HG03097 (cell line): ENCODE data around the gene GABBR1.

ENCODE experiments used
- ATAC-seq: cut with Tn5 transposase; IDR thresholded peaks from one replicate; pipeline ENCODE4 v1.9.1; 2021; ENCODE audit not compliant: unreplicated experiment, low FRiP score

Gene GABBR1

DNA sequence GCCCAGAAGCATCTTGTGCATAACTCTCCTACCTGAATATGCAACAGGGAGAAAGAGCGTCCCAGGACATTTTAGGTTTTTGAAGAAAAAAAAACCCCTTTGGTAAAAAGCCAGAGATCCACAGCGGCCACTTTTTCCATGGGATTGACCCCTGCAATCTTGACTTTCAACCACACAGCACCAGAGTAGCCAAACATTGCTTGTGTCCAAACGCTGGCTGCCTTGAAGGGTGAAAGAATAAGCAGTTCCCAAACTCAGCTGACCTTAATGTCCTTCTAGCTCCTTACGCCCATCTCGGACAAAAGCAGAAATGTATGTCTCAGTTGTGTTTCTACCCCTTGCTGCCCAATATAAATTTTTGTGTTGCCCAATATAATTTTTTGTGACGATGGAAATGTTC lies 22.7 kb upstream of the GABBR1 start:
- no peak for ATAC-seq

- no peak for ATAC-seq
These were observed 20.6 kb upstream of the GABBR1 start for GRCh38 chr6:29653452-29654038.

GRCh38 chr6:29652198-29652584 lies 19.2 kb upstream of the GABBR1 start:
- no peak for ATAC-seq

DNA sequence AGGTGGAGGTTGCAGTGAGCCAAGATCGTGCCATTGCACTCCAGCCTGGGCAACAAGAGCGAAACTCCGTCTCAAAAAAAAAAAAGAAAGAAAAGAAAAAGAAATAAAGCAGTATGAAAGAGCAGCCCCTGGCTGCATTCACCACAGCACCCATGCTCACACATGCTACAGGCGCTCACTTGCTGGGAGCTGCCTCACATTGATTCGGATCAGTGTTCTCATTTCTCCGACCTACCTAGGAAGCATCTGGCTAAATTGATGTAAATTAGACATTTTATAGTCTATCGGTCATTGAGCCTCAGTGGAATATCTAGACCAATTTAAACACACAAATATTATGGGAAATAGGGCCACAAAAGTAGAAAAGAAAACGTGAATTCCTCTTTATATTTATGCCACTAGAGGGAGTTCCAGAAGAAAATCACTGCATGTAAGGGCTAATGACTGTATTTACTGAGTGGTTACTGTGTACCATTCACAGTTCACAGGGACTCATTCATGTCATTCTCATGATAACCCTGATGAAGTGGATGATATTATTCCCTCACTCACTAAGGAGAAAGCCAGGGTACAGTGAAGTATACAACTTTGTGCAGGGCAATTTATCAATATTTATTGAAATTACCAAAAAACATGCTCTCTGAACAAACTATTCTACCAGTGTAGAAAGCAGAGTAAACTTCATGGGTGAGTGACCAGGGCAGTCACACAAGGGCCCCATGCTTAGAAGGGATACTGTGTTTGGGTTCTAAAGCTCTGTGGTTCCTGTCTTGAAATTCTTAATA lies 18.6 kb upstream of the GABBR1 start:
- no peak for ATAC-seq

DNA sequence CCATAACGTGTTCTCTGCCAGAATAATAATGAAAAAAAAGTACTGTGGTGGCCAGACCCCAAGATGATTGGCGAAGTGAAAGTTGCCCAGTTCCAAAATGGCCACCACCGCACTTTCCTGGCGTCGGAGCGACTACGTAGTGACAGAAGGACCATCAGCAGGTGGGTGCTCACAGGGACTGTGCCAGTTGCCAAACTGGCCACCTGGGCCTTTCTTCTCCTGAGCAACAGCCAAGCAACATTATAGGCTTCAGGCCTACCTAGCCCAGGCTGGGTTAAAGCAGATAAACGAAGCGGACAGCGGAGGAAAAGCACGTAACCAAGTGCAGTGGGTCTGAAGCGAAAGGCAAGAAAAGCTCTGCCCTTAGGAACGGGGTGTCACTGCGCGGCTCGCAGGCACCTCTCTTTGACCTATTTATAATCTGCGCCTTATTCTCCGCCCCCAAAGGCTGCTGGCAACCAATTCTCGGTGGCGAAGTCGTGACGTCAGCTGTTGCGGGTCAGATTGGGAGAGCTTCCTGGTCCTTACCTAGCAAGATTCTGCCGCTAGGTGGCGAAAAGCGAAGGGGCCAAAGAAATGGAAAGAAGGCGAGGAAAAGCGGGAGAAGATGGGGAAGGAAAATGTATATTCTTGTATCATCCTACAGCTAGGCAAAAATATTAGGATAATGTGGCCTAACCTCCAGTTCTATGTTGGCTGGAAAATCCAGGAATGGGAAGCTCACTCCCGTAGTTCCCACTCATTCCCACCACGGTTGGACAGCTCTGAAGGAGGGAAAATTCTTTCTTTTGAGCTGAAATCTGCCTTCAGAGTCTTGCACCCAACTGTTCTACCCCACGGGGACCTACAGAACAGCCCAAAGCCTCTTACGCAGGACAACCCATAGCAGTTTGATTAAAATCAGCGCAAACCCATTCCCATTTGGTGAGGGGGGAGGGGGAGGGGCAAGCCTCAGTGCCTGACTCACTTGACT lies 17.0 kb upstream of the GABBR1 start:
- ATAC-seq = peak; percentile 96

GRCh38 chr6:29647927-29648642 lies 15.1 kb upstream of the GABBR1 start:
- ATAC-seq = no peak

GRCh38 chr6:29641430-29642148 lies 8.6 kb upstream of the GABBR1 start:
- ATAC-seq = no peak

- no peak for ATAC-seq
These were observed 4.3 kb upstream of the GABBR1 start for GRCh38 chr6:29637247-29637646.

DNA sequence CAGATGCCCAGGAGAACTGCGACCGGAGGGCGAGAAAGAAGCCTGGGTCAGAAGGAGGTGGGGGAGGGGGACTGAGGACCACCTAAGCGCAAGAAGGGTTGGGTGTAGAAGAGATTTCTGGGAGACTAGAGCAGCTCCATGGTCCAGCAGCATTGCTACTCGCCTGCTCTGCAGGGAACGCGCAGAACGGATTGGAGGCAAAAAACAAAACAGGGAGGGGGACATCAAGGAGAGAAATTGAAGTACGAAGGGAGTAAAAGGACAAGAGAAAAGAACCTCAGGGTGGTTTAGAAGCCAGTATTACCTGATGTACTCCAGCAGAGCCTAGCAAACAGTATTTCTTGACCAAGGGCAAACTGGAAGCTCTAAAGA lies 537 bp upstream of the GABBR1 start:
- no peak for ATAC-seq

DNA sequence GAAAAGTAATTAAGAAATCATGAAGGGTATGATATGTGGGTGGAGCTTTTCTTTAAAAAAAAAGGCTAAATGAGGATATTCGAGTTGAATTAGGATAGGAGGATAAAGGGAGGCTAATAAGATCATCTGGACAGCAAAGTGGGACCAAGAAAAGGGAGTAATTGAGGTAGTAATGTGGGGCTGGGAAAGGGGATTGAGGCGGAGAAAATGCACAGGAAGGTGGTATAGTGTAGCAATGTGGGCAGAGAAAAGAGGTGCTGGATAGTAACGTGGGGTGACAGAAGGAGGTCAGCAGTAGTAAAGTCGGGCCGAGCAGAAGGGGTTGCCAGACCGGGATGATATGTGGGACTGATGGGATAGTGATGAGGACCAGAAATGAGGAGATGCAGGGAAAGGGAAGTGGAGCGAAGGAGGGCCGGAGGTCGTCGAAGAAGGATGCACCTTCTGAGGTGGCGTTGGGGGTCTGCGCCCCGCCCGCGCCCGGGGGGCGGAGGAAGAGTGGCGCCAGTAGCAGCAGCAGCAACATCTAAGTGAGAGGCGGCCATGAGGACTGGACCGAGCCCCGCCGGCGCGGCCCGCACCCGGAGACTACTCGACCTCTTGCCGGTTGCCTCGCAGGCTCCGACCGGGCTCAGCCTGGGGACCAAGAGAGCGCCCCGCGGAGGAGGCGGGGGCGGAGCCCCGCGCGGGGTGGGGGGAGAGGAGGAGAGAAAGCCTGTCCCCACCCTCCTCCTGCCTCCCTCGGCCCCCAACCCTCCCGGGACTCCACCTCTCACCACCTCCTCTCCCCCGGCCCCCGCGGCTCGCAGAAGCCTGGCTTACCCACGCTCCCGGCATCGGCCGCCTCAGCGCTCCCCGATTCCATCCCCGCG lies 887 bp downstream of the GABBR1 start:
- no peak for ATAC-seq

GRCh38 chr6:29631209-29631810 lies 1.7 kb downstream of the GABBR1 start:
- ATAC-seq = no peak

DNA sequence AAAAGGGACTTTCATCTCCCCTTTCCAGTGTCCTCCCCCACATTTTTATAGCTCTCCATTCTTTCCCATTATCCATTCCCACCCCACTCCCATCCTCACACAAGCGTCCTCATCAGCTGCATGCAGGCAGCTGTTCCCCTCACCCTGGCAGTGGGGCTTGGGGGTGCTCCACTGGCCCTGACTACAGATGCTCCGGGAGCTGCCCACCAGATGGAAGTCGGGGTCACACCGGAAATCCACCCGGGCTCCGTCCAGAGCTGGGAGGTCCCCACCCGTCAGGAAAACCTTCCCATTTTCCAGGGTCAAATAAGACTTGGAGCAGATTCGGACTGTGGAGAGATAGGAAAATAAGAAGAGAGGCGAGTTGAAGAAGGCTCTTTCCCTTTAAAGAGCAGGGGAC lies 2.7 kb downstream of the GABBR1 start:
- ATAC-seq = no peak

- no peak for ATAC-seq
These were observed 3.4 kb downstream of the GABBR1 start for GRCh38 chr6:29629571-29629970.

DNA sequence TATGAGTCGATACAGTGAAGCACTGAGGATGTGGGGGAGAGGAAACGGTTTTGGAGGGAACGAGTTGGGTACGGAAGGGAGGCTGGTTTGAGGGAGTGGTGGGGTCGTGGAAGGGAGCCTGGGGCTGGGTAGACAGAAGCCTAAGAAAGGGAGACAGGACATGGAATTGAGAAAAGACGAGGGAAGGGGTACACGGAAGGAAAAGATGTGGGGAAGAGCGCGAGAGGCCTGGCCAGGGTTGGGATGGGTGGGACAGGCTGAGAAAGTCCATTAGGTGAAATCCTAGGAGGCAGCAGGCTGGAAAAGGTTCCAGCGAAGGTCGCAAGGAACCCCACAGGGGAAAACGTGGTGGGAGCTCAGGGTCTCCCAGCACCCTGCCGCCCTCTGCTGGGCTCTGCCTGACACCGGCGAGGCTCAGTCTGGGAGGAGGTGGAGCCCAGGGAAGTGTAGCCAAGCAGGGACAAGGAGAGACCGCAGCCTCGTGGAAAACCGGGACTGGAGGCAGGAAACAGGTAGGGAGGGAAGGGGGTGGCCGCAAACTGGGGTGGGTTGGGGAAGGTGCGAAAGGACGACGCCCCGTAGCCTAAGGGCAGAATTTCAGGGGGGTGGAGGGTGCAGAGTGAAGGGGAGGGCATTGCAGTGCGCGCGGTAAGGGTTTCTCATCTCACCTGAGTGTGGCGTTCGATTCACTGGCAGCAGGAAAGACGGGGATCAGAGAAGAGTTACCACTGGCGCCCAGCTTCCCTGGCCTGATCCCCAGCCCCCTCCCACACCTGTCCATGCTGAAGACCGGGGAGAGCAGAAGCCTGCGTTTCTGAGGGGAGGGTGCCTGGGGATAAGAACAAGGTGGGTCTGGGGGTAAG lies 4.3 kb downstream of the GABBR1 start:
- ATAC-seq = no peak

DNA sequence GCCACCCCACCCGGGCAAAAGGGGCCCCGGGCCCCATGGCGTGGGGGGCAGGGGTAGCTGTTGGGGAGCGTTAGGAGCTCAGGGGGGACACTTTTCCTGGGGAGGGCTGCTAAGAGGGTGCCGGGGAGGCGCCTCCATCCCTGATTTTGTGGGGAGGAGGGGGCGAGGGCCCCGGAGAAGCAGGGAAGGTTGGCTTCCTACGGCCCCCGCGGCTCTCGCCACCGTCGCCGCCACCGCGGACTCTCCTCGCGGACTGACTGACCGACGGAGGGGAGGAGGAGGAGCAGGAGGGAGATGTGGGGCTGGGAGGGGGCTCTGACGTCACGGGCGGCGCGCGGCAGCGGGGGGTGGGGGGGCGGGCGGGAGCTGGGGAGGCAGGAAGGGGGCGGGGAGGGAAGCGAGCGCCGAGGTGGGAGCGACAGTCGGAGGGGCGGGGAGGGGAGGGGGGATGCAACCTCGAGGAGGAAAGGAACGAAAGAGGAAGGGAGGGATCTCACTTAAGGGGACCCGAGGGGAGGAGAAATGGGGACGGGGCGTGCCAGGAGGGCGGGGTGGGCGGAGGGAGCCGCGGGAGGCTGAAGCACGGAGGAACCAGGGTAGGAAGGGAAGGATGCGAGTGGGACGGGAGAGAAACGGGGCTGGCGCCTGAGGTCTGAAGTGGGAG lies 5.1 kb downstream of the GABBR1 start:
- no peak for ATAC-seq

DNA sequence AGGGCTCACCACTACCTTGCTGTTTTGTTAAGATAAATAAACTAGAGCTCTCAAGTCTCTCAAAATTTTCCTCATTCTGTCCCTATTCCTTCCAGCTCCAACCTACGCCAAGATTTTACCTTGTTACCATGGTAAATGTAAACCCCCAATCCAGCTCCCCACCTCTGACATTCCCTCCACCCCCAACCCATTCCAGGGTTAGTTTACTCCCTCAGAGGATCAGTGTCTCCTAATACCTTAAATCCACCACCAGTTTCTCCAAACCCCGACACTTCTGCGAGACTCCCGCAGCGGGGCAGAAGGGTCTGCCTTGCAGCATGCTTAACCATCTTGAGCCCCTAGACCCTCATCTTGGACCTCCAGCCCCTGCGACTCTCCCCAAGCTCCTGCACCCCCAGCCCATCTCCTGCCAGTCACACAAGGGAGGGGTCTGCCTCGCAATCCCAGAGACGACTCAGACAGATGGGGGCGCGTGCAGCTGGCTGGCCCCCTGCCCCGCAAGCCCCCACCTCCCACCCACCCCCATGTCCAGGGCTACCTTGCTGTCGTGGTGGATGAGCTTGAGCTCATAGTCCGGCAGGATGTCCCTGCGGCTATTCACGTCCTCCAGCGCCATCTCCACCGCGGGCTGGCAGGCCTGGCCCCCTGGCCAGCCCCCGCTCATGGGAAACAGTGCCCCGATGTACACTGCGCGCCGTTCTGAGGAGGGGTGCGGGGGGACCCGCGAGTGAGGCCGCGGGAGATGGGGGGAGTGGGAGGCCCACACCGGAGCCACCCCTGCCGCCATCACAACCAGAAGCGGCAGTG lies 5.8 kb downstream of the GABBR1 start:
- no peak for ATAC-seq
